Liver (tissue), 9 donors: Measurements from ENCODE around the gene SLC25A6. TPM values are rescaled to one million over a fixed set of nuclear protein-coding genes. Genes with fewer than 3 reads are reported as not detected.

Experiments
- DNase-seq: peaks from one replicate; pipeline ENCODE4 v3.0.0-alpha.2; 2017; ENCODE audit warnings: low spot score
- H3K27ac ChIP-seq, 2 donors: one replicate each; pipeline ENCODE4 v1.7.0; 2013; ENCODE audit warnings: inconsistent platforms in 2 of 2, low read length in 2 of 2, control low read depth in 1 of 2, low read depth in 1 of 2, mild to moderate bottlenecking in 1 of 2
- H3K27me3 ChIP-seq, 4 donors: one replicate each; pipeline versions ENCODE4 v1.6.1 to v1.7.0; 2013; ENCODE audit warnings: low read length in 3 of 4, inconsistent platforms in 1 of 4, mild to moderate bottlenecking in 1 of 4, moderate library complexity in 1 of 4; ENCODE audit not compliant: control insufficient read depth in 4 of 4, insufficient read depth in 4 of 4
- H3K36me3 ChIP-seq, 4 donors: one replicate each; pipeline versions ENCODE4 v1.6.1 to v1.7.0; 2013; ENCODE audit warnings: low read length in 3 of 4, mild to moderate bottlenecking in 3 of 4, low read depth in 1 of 4, moderate library complexity in 1 of 4; ENCODE audit not compliant: control insufficient read depth in 4 of 4, insufficient read depth in 3 of 4
- H3K4me1 ChIP-seq, 4 donors: one replicate each; pipeline versions ENCODE4 v1.6.1 to v1.7.0; 2013; ENCODE audit warnings: low read length in 3 of 4, mild to moderate bottlenecking in 3 of 4, moderate library complexity in 1 of 4; ENCODE audit not compliant: control insufficient read depth in 4 of 4, insufficient read depth in 4 of 4
- H3K4me3 ChIP-seq, 3 donors: one replicate each; pipeline versions ENCODE4 v1.6.1 to v1.7.0; 2013; ENCODE audit warnings: low read length in 3 of 3, control low read depth in 1 of 3, low read depth in 1 of 3, mild to moderate bottlenecking in 1 of 3
- H3K9ac ChIP-seq, 2 donors: one replicate each; pipeline ENCODE4 v1.7.0; 2013; ENCODE audit warnings: low read length in 2 of 2, mild to moderate bottlenecking in 2 of 2, moderate library complexity in 2 of 2, control low read depth in 1 of 2, low read depth in 1 of 2
- H3K9me3 ChIP-seq, 4 donors: one replicate each; pipeline versions ENCODE4 v1.6.1 to v1.7.0; 2013; ENCODE audit warnings: low read length in 3 of 4; ENCODE audit not compliant: control insufficient read depth in 4 of 4
- ATF3 ChIP-seq: IDR thresholded peaks from 2 replicates; pipeline ENCODE4 v1.6.1; 2016; ENCODE audit warnings: antibody characterized with exemption
- CTCF ChIP-seq: fragments of 150-350 bp; IDR thresholded peaks from 2 replicates; pipeline ENCODE4 v1.5.1; 2017; ENCODE audit warnings: improper control_type of control experiment, low read depth, low read length; ENCODE audit not compliant: missing input control
- EGR1 ChIP-seq, 2 donors: IDR thresholded peaks; 2 replicates each; pipeline ENCODE4 v1.6.1; 2016 to 2018; ENCODE audit warnings: antibody characterized with exemption in 2 of 2, low read depth in 2 of 2
- FOXA1 ChIP-seq: IDR thresholded peaks from 2 replicates; pipeline ENCODE4 v1.6.1; 2016; ENCODE audit warnings: antibody characterized with exemption
- FOXA2 ChIP-seq: IDR thresholded peaks from 2 replicates; pipeline ENCODE4 v1.6.1; 2016; ENCODE audit warnings: antibody characterized with exemption
- GABPA ChIP-seq, 2 donors: IDR thresholded peaks in 1 of 2; conservative IDR thresholded peaks in 1 of 2; 2 replicates each; pipeline ENCODE4 v1.6.1; 2016; ENCODE audit warnings: antibody characterized with exemption in 2 of 2, mild to moderate bottlenecking in 1 of 2, moderate library complexity in 1 of 2
- HNF4A ChIP-seq, 2 donors: conservative IDR thresholded peaks; 2 replicates each; pipeline ENCODE4 v1.6.1; 2016; ENCODE audit warnings: antibody characterized with exemption in 2 of 2, mild to moderate bottlenecking in 2 of 2
- JUND ChIP-seq, 2 donors: IDR thresholded peaks; 2 replicates each; pipeline ENCODE4 v1.6.1; 2016; ENCODE audit warnings: antibody characterized with exemption in 2 of 2
- MAX ChIP-seq: IDR thresholded peaks from 2 replicates; pipeline ENCODE4 v1.6.1; 2016; ENCODE audit warnings: antibody characterized with exemption
- NR2F2 ChIP-seq: IDR thresholded peaks from 2 replicates; pipeline ENCODE4 v1.6.1; 2016; ENCODE audit warnings: antibody characterized with exemption
- RAD21 ChIP-seq, 2 donors: IDR thresholded peaks; 2 replicates each; pipeline ENCODE4 v1.6.1; 2016; ENCODE audit warnings: antibody characterized with exemption in 2 of 2, mild to moderate bottlenecking in 2 of 2
- RXRA ChIP-seq, 2 donors: IDR thresholded peaks; 2 replicates each; pipeline ENCODE4 v1.6.1; 2017 to 2018; ENCODE audit warnings: antibody characterized with exemption in 2 of 2, mild to moderate bottlenecking in 1 of 2
- SP1 ChIP-seq: IDR thresholded peaks from 2 replicates; pipeline ENCODE4 v1.6.1; 2018; ENCODE audit warnings: antibody characterized with exemption, mild to moderate bottlenecking
- TAF1 ChIP-seq: conservative IDR thresholded peaks from 2 replicates; pipeline ENCODE4 v1.6.1; 2016; ENCODE audit warnings: antibody characterized with exemption, mild to moderate bottlenecking
- YY1 ChIP-seq: IDR thresholded peaks from 2 replicates; pipeline ENCODE4 v1.6.1; 2016; ENCODE audit warnings: antibody characterized with exemption, mild to moderate bottlenecking
- WGBS: extraction: QIAGEN DNeasy Blood & Tissue Kit; methylation state at CpG from one replicate; pipeline ENCODE4 v1.1.7; 2013; 5-methylcytosine and 5-hydroxymethylcytosine counted together
- polyA plus RNA-seq, 2 donors: library from polyadenylated mRNA; stranded (reverse) in 1 of 2; unstranded in 1 of 2; fragments of 200-250 nt in 1 of 2; fragments of >200 nt in 1 of 2; fragmentation: Nextera tagmentation in 1 of 2; extraction: Ambion mirVana in 1 of 2; gene quantifications; one replicate each; pipeline versions ENCODE4 v1.2.1 to v1.2.3, GENCODE V29; 2013 to 2015
- total RNA-seq, 2 donors: library from RNA; depleted of rRNA; stranded (reverse); fragments of >200 nt; gene quantifications; one replicate each; pipeline ENCODE4 v1.2.3, GENCODE V29; 2014
- TF ChIP-seq, protein P1 (sequence below): IDR thresholded peaks from 2 replicates; pipeline ENCODE4 v1.6.1; 2016; ENCODE audit warnings: antibody characterized with exemption, mild to moderate bottlenecking
- TF ChIP-seq, protein P2 (sequence below): IDR thresholded peaks from 2 replicates; pipeline ENCODE4 v1.6.1; 2016; ENCODE audit warnings: antibody characterized with exemption
- donor health status: healthy.
- donor health status: healthy.
- donor health status: healthy.
- donor health status: healthy.
- donor health status: healthy.

Gene SLC25A6
- total and polyA plus RNA-seq, 4 donors: 44.8 to 110 (median 64.0) TPM

DNA sequence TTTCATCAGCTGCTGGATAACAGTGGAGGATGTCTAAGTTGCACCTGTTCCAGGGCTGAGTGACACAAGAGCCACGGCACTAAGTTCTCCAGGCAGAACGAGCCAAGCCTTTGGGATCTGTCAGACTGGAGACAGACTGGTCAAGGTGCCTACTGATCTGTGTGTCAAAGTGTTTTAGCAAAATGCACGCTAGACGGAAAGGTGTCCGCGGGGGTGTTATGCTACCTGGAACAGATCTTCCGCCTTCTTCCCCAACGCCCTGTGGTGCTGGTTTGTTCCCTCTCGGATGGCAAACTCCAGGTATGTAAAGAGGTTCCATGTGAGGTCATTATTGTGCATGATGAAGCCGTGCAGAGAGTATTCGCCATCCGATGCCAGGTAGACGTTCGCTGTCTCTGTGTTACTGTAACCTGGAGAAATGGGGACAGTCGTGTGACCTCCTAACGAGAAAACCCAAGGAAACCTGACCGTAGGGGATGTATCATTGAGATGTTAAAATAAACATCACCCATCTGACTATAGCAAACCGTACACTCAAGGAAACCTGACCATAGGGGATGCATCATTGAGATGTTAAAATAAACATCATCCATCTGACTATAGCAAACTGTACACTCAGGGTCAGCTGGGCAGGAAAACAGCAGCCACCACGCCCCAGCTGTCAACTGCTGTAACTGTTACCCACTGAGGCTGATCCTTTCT is 29.7 kb upstream of the SLC25A6 start:
- TF ChIP-seq, protein P1, sequence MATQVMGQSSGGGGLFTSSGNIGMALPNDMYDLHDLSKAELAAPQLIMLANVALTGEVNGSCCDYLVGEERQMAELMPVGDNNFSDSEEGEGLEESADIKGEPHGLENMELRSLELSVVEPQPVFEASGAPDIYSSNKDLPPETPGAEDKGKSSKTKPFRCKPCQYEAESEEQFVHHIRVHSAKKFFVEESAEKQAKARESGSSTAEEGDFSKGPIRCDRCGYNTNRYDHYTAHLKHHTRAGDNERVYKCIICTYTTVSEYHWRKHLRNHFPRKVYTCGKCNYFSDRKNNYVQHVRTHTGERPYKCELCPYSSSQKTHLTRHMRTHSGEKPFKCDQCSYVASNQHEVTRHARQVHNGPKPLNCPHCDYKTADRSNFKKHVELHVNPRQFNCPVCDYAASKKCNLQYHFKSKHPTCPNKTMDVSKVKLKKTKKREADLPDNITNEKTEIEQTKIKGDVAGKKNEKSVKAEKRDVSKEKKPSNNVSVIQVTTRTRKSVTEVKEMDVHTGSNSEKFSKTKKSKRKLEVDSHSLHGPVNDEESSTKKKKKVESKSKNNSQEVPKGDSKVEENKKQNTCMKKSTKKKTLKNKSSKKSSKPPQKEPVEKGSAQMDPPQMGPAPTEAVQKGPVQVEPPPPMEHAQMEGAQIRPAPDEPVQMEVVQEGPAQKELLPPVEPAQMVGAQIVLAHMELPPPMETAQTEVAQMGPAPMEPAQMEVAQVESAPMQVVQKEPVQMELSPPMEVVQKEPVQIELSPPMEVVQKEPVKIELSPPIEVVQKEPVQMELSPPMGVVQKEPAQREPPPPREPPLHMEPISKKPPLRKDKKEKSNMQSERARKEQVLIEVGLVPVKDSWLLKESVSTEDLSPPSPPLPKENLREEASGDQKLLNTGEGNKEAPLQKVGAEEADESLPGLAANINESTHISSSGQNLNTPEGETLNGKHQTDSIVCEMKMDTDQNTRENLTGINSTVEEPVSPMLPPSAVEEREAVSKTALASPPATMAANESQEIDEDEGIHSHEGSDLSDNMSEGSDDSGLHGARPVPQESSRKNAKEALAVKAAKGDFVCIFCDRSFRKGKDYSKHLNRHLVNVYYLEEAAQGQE: no peak
- Histone ChIP-seq H3K4me1 (no peaks in the 10 kb centered on the region), H3K9ac (no peak overlapping the region), H3K27ac (no peak overlapping the region), H3K9me3 (peaks cover 1 to 8% (median 7%) of the 10 kb centered on the region in 4 donors), H3K27me3 (no peaks in the 10 kb centered on the region), H3K36me3 (peaks cover 0 to 43% (median 20%) of the 10 kb centered on the region in 4 donors), H3K4me3 (no peak overlapping the region)
- DNase-seq: no peak
- WGBS: 97% methylated on average over 19 of the region's 19 CpGs

DNA sequence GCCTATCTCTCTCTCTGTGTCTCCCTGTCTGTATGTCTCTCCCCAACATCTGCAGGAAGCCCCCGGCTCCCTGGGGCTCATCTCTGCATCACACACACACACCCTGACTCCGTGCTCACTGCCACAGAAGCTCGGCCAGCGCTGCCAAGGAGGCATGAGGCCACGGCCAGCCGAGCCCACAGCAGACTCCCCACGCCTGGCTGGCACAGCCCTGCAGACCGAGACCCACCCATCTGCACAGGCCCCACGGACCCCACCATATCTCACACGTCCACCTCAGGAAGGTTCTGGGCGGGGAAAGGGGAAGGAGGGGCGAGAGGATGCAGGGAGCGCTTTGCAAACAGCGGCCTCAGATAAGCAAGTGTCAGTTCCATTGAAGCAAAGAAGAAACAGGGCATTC is 28.5 kb upstream of the SLC25A6 start:
- H3K9ac ChIP-seq: no peak overlapping the region
- no peak for TF ChIP-seq FOXA1
- TF ChIP-seq EGR1 (IDR thresholded peaks at IDR 0.05; ENCODE audit: low read depth in 2 of 2): no peak
- TF ChIP-seq MAX: no peak
- TF ChIP-seq NR2F2: no peak
- TF ChIP-seq YY1: no peak
- no peak for TF ChIP-seq CTCF
- no peak for TF ChIP-seq JUND (IDR thresholded peaks at IDR 0.05)
- TF ChIP-seq, protein P2, sequence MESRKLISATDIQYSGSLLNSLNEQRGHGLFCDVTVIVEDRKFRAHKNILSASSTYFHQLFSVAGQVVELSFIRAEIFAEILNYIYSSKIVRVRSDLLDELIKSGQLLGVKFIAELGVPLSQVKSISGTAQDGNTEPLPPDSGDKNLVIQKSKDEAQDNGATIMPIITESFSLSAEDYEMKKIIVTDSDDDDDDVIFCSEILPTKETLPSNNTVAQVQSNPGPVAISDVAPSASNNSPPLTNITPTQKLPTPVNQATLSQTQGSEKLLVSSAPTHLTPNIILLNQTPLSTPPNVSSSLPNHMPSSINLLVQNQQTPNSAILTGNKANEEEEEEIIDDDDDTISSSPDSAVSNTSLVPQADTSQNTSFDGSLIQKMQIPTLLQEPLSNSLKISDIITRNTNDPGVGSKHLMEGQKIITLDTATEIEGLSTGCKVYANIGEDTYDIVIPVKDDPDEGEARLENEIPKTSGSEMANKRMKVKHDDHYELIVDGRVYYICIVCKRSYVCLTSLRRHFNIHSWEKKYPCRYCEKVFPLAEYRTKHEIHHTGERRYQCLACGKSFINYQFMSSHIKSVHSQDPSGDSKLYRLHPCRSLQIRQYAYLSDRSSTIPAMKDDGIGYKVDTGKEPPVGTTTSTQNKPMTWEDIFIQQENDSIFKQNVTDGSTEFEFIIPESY: no peak
- no peak for TF ChIP-seq ATF3
- TF ChIP-seq HNF4A (conservative IDR thresholded peaks at IDR 0.05): no peak
- no peak for TF ChIP-seq FOXA2
- TF ChIP-seq SP1: no peak
- no peak for TF ChIP-seq RXRA (IDR thresholded peaks at IDR 0.05)
- no peak for TF ChIP-seq GABPA (IDR thresholded peaks at IDR 0.05 in 1 of 2, conservative IDR thresholded peaks at IDR 0.05 in 1 of 2)
- TF ChIP-seq RAD21 (IDR thresholded peaks at IDR 0.05): no peak
- TF ChIP-seq TAF1: no peak
- TF ChIP-seq, protein P1: no peak
- no peaks in the 10 kb centered on the region for H3K27me3 ChIP-seq
- no peak for DNase-seq
- H3K4me3 ChIP-seq: no peak overlapping the region
- WGBS: 74% methylated on average over 14 of the region's 14 CpGs
- H3K27ac ChIP-seq: no peak overlapping the region
- H3K36me3 ChIP-seq: peaks cover 0 to 45% (median 21%) of the 10 kb centered on the region in 4 donors
- no peaks in the 10 kb centered on the region for H3K4me1 ChIP-seq
- peaks cover 1 to 8% (median 7%) of the 10 kb centered on the region in 4 donors for H3K9me3 ChIP-seq
